OCI-LY3 (cell line): ENCODE data around the gene HSPB8.

Experiments
- H2AFZ ChIP-seq: fragments of 200-600, 300-600 bp; shearing (Covaris generic); 2 replicates; pipeline ENCODE4 v1.6.0; 2014; ENCODE audit warnings: antibody characterized with exemption, low read depth, low read length
- H3K27ac ChIP-seq: fragments of 200-600, 300-600 bp; sonication (generic); 2 replicates; pipeline ENCODE4 v1.5.1; 2014; ENCODE audit warnings: mild to moderate bottlenecking, low read length, moderate library complexity, mixed read lengths
- H3K27me3 ChIP-seq: fragments of 200-600, 300-600 bp; sonication (generic); 2 replicates; pipeline ENCODE4 v1.6.1; 2014; ENCODE audit warnings: low read depth, low read length, mixed read lengths
- H3K36me3 ChIP-seq: fragments of 200-600, 300-600 bp; sonication (generic); replicated peaks from 2 replicates; pipeline ENCODE3; 2014; ENCODE audit warnings: low read depth, low read length, mixed read lengths
- H3K4me1 ChIP-seq: fragments of 300-600, 200-600 bp; sonication (generic); 2 replicates; pipeline ENCODE4 v1.6.1; 2014; ENCODE audit warnings: low read length, mixed read lengths
- H3K4me2 ChIP-seq: fragments of 200-600, 300-600 bp; sonication (generic); 2 replicates; pipeline ENCODE4 v1.6.1; 2014; ENCODE audit warnings: low read length, mixed read lengths
- H3K4me3 ChIP-seq: fragments of 300-600, 200-600 bp; sonication (generic); 2 replicates; pipeline ENCODE4 v1.5.1; 2014; ENCODE audit warnings: antibody characterized with exemption, mild to moderate bottlenecking, low read length, moderate library complexity
- H3K79me2 ChIP-seq: fragments of 300-600, 200-600 bp; shearing (Covaris generic); 2 replicates; pipeline ENCODE4 v1.6.1; 2014; ENCODE audit warnings: mild to moderate bottlenecking, low read length, mixed read lengths
- H3K9ac ChIP-seq: fragments of 300-600, 200-600 bp; shearing (Covaris generic); 2 replicates; pipeline ENCODE4 v1.6.0; 2014; ENCODE audit warnings: mild to moderate bottlenecking, low read length, moderate library complexity
- H3K9me3 ChIP-seq: fragments of 200-600, 300-600 bp; shearing (Covaris generic); 2 replicates; pipeline ENCODE4 v1.6.1; 2014; ENCODE audit warnings: low read length, mixed read lengths; ENCODE audit not compliant: insufficient read depth
- H4K20me1 ChIP-seq: fragments of 200-600, 300-600 bp; sonication (generic); 2 replicates; pipeline ENCODE4 v1.6.1; 2016; ENCODE audit warnings: low read length, mixed read lengths; ENCODE audit not compliant: insufficient read depth
- EZH2phosphoT487 ChIP-seq: fragments of 200-600 bp; shearing (Covaris generic); IDR thresholded peaks from 2 replicates; pipeline ENCODE4 v1.6.1; 2018; ENCODE audit warnings: antibody characterized with exemption, mixed run types, low read depth
- TF ChIP-seq, protein P1 (sequence below): fragments of 200-600, 300-600 bp; sonication (generic); IDR thresholded peaks from 2 replicates; pipeline ENCODE4 v1.5.1; 2014; ENCODE audit warnings: antibody characterized with exemption, low read length, low read depth

HSPB8 gene

DNA sequence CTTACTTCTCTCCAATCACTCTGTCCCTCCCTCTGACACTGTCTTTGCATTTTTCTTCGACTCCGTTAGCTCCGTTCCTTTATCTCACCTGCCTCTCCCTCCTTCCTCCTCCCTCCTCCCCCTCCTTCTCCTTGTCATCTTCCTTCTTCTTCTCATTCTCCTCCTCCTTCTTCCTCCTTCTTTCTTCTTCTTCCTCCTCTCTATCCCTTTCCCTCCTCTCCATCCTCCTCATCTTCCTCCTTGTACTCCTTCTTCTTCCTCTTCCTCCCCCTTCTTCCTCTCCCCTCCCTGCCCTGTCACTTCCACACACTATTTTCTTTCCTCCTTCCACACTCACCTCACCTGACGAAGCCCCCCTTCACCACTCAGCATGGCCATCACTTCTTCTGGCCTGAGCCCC is 53.0 kb downstream of the HSPB8 start:
- H3K79me2 ChIP-seq = no peaks in the 10 kb centered on the region
- H3K9me3 ChIP-seq = no peaks in the 10 kb centered on the region
- no peak overlapping the region for H3K9ac ChIP-seq
- no peak overlapping the region for H3K4me2 ChIP-seq
- H3K27me3 ChIP-seq = no peaks in the 10 kb centered on the region
- H4K20me1 ChIP-seq = no peaks in the 10 kb centered on the region
- no peak overlapping the region for H3K27ac ChIP-seq
- H3K36me3 ChIP-seq = no peaks in the 10 kb centered on the region
- no peak overlapping the region for H3K4me3 ChIP-seq
- no peak for TF ChIP-seq EZH2phosphoT487
- TF ChIP-seq, protein P1, sequence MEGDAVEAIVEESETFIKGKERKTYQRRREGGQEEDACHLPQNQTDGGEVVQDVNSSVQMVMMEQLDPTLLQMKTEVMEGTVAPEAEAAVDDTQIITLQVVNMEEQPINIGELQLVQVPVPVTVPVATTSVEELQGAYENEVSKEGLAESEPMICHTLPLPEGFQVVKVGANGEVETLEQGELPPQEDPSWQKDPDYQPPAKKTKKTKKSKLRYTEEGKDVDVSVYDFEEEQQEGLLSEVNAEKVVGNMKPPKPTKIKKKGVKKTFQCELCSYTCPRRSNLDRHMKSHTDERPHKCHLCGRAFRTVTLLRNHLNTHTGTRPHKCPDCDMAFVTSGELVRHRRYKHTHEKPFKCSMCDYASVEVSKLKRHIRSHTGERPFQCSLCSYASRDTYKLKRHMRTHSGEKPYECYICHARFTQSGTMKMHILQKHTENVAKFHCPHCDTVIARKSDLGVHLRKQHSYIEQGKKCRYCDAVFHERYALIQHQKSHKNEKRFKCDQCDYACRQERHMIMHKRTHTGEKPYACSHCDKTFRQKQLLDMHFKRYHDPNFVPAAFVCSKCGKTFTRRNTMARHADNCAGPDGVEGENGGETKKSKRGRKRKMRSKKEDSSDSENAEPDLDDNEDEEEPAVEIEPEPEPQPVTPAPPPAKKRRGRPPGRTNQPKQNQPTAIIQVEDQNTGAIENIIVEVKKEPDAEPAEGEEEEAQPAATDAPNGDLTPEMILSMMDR = no peak
- no peak overlapping the region for H2AFZ ChIP-seq
- no peaks in the 10 kb centered on the region for H3K4me1 ChIP-seq

DNA sequence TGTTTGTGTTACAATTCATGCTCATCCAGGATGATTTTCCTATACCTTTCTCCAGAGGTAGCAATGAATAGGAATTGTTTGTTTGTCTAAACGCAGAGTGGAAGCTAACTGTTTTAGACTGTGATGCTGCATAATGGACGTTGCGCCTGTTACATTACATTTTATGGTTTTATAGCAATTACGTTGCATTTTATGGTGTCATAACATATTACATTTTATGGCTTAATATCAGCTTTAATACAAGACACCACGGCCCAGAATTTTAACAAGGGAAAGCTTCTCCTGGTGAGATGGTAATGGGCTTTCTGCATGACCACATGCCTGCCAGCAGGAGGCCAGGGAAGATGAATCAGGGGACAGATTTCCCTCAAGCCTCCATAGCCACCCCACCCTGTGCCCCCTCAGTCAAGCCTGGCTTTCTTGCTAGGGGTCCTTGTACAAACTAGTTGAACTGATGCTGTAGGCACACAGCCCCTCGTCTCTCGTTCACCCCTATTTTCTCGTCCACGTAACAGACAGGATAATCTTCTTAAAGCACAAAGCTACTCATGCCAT is 56.5 kb downstream of the HSPB8 start:
- Histone ChIP-seq H3K27ac (no peak overlapping the region), H3K4me3 (no peak overlapping the region), H2AFZ (no peak overlapping the region), H3K79me2 (no peaks in the 10 kb centered on the region), H3K9ac (no peak overlapping the region), H3K9me3 (no peaks in the 10 kb centered on the region), H3K4me2 (no peak overlapping the region), H4K20me1 (no peaks in the 10 kb centered on the region), H3K4me1 (no peaks in the 10 kb centered on the region), H3K27me3 (no peaks in the 10 kb centered on the region), H3K36me3 (no peaks in the 10 kb centered on the region)
- TF ChIP-seq, protein P1 = no peak
- TF ChIP-seq EZH2phosphoT487 = no peak

DNA sequence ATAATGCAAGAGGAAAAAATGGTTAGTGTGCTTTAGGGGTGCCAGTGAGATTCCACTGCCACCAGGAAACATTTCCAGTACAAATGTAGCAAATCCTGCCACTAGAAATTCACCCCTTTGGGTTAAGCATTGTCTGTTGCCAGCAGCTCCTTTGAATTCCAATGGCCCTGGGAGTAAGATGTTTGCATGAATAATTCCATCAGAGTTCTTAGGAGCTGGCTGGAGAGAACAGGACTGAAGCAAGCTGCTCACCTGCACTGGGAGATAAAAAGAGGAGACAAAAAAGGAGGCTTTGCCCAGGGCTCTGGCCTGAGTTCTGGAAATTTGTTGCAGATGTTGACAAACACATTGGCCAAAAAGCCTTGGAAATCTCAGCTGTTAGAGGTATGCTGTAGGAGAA is 57.6 kb downstream of the HSPB8 start:
- H3K9ac ChIP-seq = no peak overlapping the region
- H3K9me3 ChIP-seq = no peaks in the 10 kb centered on the region
- H3K27ac ChIP-seq = no peak overlapping the region
- no peaks in the 10 kb centered on the region for H3K27me3 ChIP-seq
- H3K4me3 ChIP-seq = no peak overlapping the region
- no peaks in the 10 kb centered on the region for H3K4me1 ChIP-seq
- H3K4me2 ChIP-seq = no peak overlapping the region
- H3K79me2 ChIP-seq = no peaks in the 10 kb centered on the region
- no peak overlapping the region for H2AFZ ChIP-seq
- H4K20me1 ChIP-seq = no peaks in the 10 kb centered on the region
- TF ChIP-seq, protein P1 = no peak
- no peak for TF ChIP-seq EZH2phosphoT487
- H3K36me3 ChIP-seq = no peaks in the 10 kb centered on the region

DNA sequence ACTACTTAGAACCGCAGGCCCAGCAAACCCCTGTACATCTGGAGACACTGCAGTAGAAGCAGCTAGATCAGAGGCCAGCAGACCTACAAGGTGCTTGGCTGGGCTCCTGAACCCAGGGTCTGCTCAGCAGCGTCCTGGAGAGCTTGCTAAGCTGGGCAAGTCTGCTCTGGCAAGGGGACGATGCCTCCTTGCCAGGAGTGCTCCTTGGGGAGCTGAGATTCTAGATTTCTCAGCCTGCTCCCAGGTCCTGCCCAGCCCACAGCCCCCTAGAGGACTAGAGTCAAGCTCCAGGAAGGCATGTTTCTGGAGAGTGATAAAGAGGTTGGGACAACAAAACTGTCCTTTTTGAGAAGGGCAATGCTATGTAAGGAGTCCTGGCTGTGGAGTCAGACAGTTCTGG is 60.3 kb downstream of the HSPB8 start:
- no peaks in the 10 kb centered on the region for H3K9me3 ChIP-seq
- no peak overlapping the region for H3K4me3 ChIP-seq
- no peak overlapping the region for H2AFZ ChIP-seq
- H3K9ac ChIP-seq = no peak overlapping the region
- TF ChIP-seq, protein P1 = no peak
- TF ChIP-seq EZH2phosphoT487 = no peak
- no peak overlapping the region for H3K27ac ChIP-seq
- H3K36me3 ChIP-seq = no peaks in the 10 kb centered on the region
- H3K4me1 ChIP-seq = no peaks in the 10 kb centered on the region
- no peaks in the 10 kb centered on the region for H3K27me3 ChIP-seq
- H4K20me1 ChIP-seq = no peaks in the 10 kb centered on the region
- no peak overlapping the region for H3K4me2 ChIP-seq
- H3K79me2 ChIP-seq = no peaks in the 10 kb centered on the region
